Osteoblast (primary cell): ENCODE measurements around the gene LAGE3. TPM values are rescaled to one million over a fixed set of nuclear protein-coding genes. Genes with fewer than 3 reads are reported as not detected.
A peak's percentile ranks its signal among the peaks of the same experiment; 100 is the strongest.

Experiments used
- DNase-seq: peaks from one replicate; pipeline ENCODE4 v3.0.0; 2011; ENCODE audit warnings: low spot score, mixed read lengths; ENCODE audit not compliant: insufficient read length; ENCODE audit errors: missing footprints
- H2AFZ ChIP-seq: 2 replicates; pipeline ENCODE4 v1.6.0; 2011; ENCODE audit warnings: mild to moderate bottlenecking, low read length
- H3K27ac ChIP-seq: 2 replicates; pipeline ENCODE4 v1.5.1; 2011; ENCODE audit warnings: mild to moderate bottlenecking, low read depth, low read length, moderate library complexity
- H3K27me3 ChIP-seq: 2 replicates; pipeline ENCODE4 v1.6.0; 2012; ENCODE audit warnings: mild to moderate bottlenecking, control low read depth, inconsistent platforms, low read length, moderate library complexity; ENCODE audit not compliant: insufficient read depth
- H3K36me3 ChIP-seq: 2 replicates; pipeline ENCODE4 v1.5.1; 2011; ENCODE audit warnings: mild to moderate bottlenecking, low read length, control low read depth, moderate library complexity; ENCODE audit not compliant: insufficient read depth
- H3K4me1 ChIP-seq: 2 replicates; pipeline ENCODE4 v1.5.1; 2011; ENCODE audit warnings: mild to moderate bottlenecking, low read length, control low read depth, moderate library complexity; ENCODE audit not compliant: insufficient read depth
- H3K4me2 ChIP-seq: 2 replicates; pipeline ENCODE4 v1.6.0; 2011; ENCODE audit warnings: mild to moderate bottlenecking, low read length; ENCODE audit not compliant: insufficient read depth
- H3K4me3 ChIP-seq: fragments of 200-600 bp; sonication (generic); 3 replicates; pipeline ENCODE4 v1.5.1; 2012; ENCODE audit warnings: mild to moderate bottlenecking, low read length, inconsistent platforms; ENCODE audit not compliant: insufficient read depth
- H3K79me2 ChIP-seq: 2 replicates; pipeline ENCODE4 v1.6.0; 2012; ENCODE audit warnings: mild to moderate bottlenecking, low read length, control low read depth, inconsistent platforms; ENCODE audit not compliant: insufficient read depth
- H3K9me3 ChIP-seq: 2 replicates; pipeline ENCODE4 v1.5.1; 2011; ENCODE audit warnings: low read depth, low read length, control low read depth
- H4K20me1 ChIP-seq: 2 replicates; pipeline ENCODE4 v1.6.0; 2012; ENCODE audit warnings: mild to moderate bottlenecking, low read length, control low read depth; ENCODE audit not compliant: insufficient read depth
- total RNA-seq: library from RNA; depleted of rRNA; stranded (reverse); fragments of >200 nt; gene quantifications from 2 replicates; pipeline ENCODE4 v1.2.3, GENCODE V29; 2012
- TF ChIP-seq, protein P1 (sequence below): IDR thresholded peaks from 2 replicates; pipeline ENCODE4 v1.5.1; 2011; ENCODE audit warnings: mild to moderate bottlenecking, low read depth, low read length, moderate library complexity; ENCODE audit errors: extremely low read depth

LAGE3 gene
- total RNA-seq, 1 donor, result 21.7 TPM

DNA sequence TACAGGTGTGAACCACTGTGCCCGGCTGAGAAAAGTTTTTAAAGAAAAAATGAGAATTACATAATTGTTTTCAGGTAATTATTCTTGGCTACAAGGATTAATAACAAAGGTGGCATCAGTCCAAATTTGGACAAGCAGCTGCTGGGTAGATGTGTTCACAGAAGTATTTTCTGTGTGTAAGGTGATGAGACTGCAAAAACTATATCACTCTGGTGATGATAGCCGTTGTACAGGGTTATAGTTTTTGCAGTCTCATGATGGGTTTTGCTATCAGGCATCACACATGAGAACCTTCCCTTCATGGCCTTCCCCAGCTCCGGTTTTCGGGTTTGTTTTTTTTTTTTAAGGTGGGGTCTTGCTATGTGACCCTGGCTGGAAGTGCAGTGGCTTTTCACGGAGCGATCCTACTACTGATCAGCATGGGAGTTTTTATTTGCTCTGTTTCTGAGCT is 16.4 kb upstream of the LAGE3 start:
- Histone ChIP-seq H3K79me2 (no peaks in the 10 kb centered on the region), H3K9me3 (no peaks in the 10 kb centered on the region), H3K36me3 (no peaks in the 10 kb centered on the region), H3K4me2 (no peak overlapping the region), H4K20me1 (no peaks in the 10 kb centered on the region), H3K4me1 (no peaks in the 10 kb centered on the region), H3K4me3 (no peak overlapping the region), H3K27ac (no peak overlapping the region), H2AFZ (no peak overlapping the region), H3K27me3 (no peaks in the 10 kb centered on the region)
- TF ChIP-seq, protein P1, sequence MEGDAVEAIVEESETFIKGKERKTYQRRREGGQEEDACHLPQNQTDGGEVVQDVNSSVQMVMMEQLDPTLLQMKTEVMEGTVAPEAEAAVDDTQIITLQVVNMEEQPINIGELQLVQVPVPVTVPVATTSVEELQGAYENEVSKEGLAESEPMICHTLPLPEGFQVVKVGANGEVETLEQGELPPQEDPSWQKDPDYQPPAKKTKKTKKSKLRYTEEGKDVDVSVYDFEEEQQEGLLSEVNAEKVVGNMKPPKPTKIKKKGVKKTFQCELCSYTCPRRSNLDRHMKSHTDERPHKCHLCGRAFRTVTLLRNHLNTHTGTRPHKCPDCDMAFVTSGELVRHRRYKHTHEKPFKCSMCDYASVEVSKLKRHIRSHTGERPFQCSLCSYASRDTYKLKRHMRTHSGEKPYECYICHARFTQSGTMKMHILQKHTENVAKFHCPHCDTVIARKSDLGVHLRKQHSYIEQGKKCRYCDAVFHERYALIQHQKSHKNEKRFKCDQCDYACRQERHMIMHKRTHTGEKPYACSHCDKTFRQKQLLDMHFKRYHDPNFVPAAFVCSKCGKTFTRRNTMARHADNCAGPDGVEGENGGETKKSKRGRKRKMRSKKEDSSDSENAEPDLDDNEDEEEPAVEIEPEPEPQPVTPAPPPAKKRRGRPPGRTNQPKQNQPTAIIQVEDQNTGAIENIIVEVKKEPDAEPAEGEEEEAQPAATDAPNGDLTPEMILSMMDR, result no peak
- no peak for DNase-seq

DNA sequence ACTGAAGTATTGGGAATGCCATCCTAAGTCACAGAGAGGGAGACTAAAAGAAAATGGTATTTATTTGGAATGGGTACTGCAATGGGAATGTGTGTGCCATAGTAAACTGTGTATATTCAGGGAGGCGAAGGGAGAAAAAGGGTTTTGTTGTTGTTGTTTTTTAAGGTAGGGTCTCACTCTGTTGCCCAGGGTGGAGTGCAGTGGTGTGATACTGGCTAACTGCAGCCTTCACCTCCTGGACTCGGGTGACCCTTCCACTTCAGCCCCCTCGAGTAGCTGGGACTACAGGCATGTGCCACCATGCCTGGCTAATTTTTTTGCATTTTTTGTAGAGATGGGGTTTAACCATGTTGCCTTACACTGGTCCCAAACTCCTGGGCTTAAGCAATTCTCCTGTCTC is 15.6 kb upstream of the LAGE3 start:
- Histone ChIP-seq H2AFZ (no peak overlapping the region), H3K27me3 (no peaks in the 10 kb centered on the region), H4K20me1 (no peaks in the 10 kb centered on the region), H3K9me3 (no peaks in the 10 kb centered on the region), H3K4me3 (no peak overlapping the region), H3K4me2 (no peak overlapping the region), H3K36me3 (no peaks in the 10 kb centered on the region), H3K79me2 (peaks cover under 1% of the 10 kb centered on the region), H3K27ac (no peak overlapping the region), H3K4me1 (peaks cover 1% of the 10 kb centered on the region)
- TF ChIP-seq, protein P1, result no peak
- DNase-seq, result no peak

DNA sequence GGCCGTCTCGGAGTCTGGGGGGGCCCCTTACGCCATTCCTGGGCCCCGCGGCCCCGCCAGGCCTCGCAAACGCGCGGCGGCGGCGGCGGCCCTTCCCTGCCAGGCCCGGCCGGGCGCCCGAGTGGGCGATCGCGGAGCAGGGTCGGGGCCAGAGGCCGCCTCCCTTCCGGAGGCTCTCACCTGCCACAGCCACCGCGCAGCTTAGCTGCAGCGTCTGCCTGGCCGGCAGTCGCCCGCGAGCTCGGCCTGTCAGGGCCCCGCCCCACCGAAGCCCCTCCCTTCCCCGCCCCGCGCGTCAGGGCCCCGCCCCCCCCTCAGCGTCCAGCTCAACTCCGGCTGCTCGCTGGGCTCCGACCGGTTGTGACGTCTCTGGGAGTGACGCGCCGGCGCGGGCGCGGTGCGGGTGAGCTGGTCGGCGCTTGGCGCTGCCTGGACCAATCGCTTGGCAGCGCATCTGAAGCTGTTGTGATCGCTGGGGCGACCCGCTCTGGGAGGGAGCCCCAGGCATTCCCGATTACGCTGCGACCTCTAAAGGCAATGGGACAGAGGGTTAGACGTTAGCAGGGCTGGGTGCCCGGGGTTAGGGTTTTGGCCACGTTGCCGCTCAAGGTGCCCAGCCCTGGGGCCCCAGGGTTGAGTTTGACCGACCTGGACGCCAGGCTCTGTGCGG is 11.5 kb upstream of the LAGE3 start, which contains the start of gene SLC10A3:
Gene SLC10A3 (minus strand): TSS at position 216 of the 670 bp plus-strand sequence. CDS start 1,689 bp downstream, outside the sequence.
- peak; percentile 100 for DNase-seq
- H3K4me2 ChIP-seq, result peak within 1 kb of the TSS; percentile 84
- peaks cover 10% of the 10 kb centered on the region for H3K4me1 ChIP-seq
- TF ChIP-seq, protein P1, result no peak
- H3K9me3 ChIP-seq, result no peaks in the 10 kb centered on the region
- peaks cover 7% of the 10 kb centered on the region for H4K20me1 ChIP-seq
- peaks cover 15% of the 10 kb centered on the region for H3K79me2 ChIP-seq
- peak within 1 kb of the TSS; percentile 67 for H2AFZ ChIP-seq
- H3K27me3 ChIP-seq, result no peaks in the 10 kb centered on the region
- H3K27ac ChIP-seq, result peak within 1 kb of the TSS; percentile 69
- H3K4me3 ChIP-seq, result peak within 1 kb of the TSS; percentile 73
- peaks cover 11% of the 10 kb centered on the region for H3K36me3 ChIP-seq

DNA sequence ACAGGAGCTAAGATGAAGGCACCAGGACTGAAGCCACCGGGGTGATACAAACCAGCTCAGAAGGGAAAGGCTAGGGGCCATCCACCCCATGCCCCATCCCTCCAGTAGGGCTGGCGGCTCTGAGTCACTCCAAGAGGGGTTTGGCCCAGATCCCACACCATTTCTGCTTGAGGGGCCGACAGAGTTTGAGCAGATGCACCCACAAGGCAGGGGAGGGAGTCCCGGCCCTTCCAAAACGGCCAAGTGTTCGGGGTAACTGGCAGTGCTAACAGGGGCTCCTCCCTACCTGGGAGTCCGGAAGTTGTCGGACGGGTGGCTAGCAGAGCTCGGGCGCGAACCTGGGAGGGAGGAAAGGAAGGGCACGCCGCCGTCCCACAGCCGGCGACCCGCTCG is 10.9 kb upstream of the LAGE3 start:
- Histone ChIP-seq H3K36me3 (peaks cover 13% of the 10 kb centered on the region), H3K4me3 (peak overlapping the region; percentile 73), H3K27ac (peak overlapping the region; percentile 61), H2AFZ (peak overlapping the region; percentile 47), H4K20me1 (peaks cover 7% of the 10 kb centered on the region), H3K4me2 (peak overlapping the region; percentile 84), H3K4me1 (peaks cover 10% of the 10 kb centered on the region), H3K79me2 (peaks cover 19% of the 10 kb centered on the region), H3K27me3 (no peaks in the 10 kb centered on the region), H3K9me3 (no peaks in the 10 kb centered on the region)
- TF ChIP-seq, protein P1, result no peak
- peak; percentile 94 for DNase-seq
